ENCODE results near the gene DNAJB1.
"Not testable (repeated sequence)": the region's sequence is repeated elsewhere in the genome, so short reads cannot be mapped to it uniquely, and the experiment has no call there.

DNAJB1 gene

DNA sequence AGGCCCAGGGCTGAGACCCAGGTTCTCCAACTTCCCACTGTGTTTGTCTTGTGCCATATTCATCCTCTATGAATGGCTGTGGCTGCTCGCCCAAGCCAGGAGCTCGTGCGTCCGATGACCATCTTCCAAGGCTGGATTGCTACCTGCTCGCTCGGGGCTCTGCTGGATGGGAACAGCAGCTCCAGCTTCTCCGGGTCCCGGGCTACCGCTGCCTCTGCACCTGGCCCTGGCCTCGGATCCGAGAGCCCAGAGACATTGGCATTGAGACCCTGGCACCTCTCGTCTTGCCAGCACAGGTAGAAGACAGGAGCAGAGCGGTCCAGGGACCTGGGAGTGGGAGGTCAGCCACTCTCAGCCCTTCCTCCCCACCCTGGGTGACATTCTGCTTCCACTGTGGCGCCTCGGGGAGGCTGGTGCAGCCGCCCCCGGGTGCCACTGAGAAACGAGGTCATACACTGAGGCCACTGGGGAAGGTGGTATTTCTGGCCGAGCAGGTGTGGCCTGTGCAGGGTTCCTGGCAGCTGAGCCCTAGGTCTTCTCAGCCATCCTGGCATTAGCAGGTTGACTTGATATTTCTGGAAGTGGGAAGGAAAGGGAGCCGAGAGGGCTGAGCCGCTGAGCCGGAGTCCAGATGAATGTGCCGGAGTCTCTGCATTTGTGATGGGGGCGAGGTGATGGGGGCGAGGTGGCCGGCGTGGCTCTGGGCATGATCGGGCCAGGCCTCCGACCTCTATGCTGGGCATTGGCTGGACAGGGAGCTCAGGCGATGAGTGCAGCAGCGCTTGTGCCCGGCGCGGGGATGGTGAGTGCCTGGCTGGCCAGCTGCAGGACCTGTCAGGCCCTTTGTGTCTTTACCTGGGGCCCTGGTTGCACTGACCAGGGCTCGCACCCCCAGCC is 35.1 kb upstream of the DNAJB1 start:
- no peak for DNase-seq

DNA sequence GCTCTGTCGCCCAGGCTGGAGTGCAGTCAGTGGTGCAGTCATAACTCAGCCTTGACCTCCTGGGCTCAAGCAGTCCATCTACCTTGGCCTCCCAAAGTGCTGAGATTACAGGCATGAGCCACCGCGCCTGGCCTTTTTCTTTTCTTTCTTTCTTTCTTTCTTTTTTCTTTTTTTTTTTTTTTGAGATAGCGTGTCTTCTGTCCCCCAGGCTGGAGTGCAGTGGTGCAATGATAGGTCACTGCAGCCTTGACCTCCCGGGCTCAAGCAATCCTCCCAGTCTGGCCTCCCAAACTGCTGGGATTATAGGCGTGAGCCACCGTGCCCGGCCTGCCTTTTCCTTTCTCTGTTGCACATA is 33.8 kb upstream of the DNAJB1 start:
- DNase-seq: not testable (repeated sequence)

DNA sequence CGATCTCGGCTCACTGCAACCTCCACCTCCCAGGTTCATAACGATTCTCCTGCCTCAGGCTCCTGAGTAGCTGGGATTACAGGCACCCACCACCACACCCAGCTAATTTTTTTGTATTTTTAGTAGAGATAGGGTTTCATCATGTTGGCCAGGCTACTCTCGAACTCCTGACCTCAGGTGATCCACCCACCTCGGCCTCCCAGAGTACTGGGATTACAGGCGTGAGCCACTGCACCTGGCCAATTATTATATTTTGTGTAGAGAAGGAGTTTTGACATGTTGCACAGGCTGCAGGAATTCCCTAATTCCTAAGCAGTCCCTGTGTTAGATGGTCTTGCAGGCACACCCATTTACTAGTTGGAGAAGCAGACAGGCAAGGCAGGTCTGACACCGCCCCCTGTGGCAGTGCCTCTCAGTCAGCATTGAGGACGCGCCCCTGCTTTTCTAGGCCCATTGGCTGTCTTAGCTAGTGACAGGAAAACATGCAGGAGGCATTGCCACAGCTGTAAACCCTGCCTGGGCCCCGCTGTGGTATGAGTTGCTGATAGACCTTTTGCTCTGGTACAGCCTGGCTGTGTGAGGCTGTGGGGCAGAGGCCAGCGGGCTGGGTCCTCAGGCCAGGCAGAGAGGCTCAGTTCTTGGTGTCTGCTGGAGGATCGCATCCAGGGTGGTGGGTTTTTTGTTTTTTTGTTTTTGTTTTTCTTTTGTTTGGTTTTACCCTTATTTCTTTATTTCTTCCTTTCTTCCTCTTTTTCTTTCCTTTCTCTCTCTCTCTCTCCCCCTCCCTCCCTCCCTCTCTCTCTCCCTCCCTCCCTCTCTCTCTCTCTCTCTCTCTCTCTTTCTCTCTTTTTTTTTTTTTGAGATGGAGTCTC is 33.2 kb upstream of the DNAJB1 start:
- not testable (repeated sequence) for DNase-seq

DNA sequence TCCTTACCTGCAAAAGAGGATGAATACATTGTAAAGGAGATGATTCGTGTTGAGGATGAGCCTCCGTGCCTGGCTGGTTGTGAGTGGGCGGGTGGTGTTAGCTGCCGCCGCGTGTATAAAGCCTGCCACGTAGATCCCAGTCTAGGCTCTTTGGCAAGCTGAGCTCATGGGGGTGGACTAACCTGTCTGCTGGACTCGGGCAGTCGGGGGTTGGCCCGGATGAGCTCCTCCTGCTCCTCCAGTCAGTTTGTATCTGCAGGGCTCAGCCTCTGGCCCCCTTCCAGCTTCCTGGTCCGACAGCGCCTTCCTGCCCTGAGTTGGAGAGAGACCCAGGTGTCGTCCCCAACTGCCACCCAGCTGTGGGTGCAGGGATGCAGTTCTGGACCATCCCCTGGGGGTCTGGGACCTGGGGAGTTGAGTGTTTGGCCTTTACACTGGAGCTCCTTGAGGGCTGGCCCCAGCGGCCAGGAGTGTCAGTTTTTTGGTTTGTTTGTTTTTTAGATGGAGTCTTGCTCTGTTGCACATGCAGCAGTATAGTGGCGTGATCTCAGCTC is 32.1 kb upstream of the DNAJB1 start:
- DNase-seq: no peak

- no peak for DNase-seq
Measured at GRCh38 chr19:14545716-14546082, 27.5 kb upstream of the DNAJB1 start.

DNA sequence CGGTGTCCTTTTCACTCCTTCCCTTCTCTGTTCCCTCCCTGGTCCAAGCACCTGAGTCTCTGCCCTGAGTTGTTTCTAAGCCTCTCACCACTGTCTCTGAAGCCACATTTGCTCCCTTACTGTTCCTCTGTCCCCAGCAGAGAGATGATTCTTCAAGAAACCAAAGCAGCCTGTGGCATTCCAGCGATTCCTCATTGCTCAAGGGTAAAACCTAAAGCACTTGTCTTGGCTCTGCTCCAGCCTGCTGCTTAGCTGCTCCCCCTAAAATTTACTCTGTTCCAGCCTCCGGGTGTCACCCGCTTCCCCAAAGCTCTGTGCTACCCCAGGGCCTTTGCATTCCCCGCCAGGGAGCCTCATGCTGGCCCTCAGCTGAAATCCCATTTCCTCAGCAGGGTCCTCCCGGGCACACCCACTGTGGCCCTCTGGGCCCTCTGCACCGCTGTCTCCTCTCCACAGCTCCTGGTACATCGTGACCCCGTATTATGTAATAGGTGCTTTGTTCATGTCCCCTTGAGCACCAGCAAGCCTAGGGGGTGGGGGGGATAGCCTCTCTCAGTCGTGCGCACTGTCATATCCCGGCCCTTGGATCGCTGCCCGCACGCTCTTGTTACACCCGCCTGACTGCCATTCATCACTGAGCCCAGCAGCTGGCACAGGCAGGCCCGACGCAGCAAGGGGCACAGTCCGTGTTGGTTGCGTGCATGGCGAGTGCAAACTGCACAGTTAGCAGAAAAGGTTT is 26.9 kb upstream of the DNAJB1 start:
- no peak for DNase-seq

GRCh38 chr19:14544047-14544446 is 25.9 kb upstream of the DNAJB1 start:
- no peak for DNase-seq

- DNase-seq: no peak
Measured at GRCh38 chr19:14542711-14543328, 24.6 kb upstream of the DNAJB1 start.

DNA sequence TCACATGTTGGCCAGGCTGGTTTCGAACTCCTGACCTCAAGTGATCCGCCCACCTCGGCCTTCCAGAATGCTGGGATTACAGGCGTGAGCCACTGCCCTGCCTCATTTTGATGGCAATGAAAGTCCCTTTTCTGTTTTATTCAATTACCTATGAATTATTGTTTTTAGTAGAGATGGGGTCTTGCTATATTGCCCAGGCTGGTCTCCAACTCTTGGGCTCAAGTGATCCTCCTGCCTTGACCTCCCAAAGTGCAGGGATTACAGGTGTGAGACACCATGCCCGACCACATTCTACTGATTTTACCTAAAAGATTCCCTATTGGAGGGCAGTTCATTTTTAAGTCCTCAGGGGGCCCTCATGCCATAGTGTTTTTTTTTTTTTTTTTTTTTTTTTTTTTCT is 23.8 kb upstream of the DNAJB1 start:
- DNase-seq: not testable (repeated sequence)

- no peak for DNase-seq
Measured at GRCh38 chr19:14540741-14541525, 22.7 kb upstream of the DNAJB1 start.

DNA sequence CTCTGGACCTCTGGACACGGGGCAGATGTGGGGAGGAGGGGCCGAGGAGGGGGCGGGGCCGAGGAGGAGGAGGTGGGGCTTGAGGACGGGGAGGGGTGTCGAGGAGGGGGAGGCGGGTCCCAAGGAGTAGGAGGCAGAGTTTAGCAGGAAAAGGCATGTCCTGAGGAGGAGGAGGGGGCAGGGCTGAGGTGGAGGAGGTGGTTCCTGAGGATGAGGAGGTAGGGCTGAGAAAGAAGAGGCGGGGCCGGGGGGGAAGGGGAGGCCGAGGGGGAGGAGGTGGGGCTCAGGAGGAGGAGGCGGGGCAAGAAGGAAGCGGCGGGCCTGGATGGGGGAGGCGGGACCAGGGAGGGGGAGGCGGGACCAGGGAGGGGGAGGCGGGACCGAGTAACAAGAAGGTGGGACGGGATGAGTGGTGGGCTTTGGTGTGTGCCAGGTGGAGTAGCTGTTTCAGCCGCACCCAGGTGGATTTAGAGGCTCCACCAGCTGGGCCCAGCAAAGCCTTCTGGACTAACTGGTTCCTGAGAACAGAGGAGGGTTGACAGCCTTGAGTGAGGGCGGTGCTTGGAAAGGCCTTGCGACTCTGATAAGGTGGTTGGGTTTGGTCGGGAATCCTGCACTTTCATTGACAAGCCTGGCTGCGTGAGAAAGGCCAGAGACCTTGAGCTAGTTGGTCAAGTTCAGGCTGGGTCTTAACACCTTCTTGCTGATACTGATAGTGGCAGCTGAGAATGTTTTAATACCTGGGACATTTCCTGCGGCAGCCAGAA is 18.9 kb upstream of the DNAJB1 start:
- no peak for DNase-seq

DNA sequence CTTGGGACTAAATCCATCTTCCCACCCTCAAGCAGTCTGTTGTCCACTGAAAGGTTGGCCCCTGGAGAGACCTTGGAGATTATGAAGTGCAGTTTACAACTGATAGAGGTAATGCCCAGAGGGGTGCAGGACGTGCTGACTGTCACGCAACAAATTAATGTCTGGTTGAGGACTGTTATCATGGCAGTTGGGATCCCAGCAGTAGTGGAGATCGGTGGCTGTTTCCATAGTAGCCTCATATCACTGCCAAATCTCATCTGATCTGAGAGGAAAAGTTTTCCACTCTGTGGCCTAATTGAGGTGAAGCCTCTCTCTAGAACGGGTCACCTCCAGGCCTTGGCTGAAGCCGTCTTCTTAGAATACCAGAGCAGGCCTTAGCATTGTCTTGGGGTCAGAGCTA is 15.3 kb upstream of the DNAJB1 start:
- DNase-seq: no peak

- DNase-seq: no peak
Measured at GRCh38 chr19:14530506-14530905, 12.3 kb upstream of the DNAJB1 start.

GRCh38 chr19:14530005-14530348 is 11.8 kb upstream of the DNAJB1 start:
- DNase-seq: no peak

DNA sequence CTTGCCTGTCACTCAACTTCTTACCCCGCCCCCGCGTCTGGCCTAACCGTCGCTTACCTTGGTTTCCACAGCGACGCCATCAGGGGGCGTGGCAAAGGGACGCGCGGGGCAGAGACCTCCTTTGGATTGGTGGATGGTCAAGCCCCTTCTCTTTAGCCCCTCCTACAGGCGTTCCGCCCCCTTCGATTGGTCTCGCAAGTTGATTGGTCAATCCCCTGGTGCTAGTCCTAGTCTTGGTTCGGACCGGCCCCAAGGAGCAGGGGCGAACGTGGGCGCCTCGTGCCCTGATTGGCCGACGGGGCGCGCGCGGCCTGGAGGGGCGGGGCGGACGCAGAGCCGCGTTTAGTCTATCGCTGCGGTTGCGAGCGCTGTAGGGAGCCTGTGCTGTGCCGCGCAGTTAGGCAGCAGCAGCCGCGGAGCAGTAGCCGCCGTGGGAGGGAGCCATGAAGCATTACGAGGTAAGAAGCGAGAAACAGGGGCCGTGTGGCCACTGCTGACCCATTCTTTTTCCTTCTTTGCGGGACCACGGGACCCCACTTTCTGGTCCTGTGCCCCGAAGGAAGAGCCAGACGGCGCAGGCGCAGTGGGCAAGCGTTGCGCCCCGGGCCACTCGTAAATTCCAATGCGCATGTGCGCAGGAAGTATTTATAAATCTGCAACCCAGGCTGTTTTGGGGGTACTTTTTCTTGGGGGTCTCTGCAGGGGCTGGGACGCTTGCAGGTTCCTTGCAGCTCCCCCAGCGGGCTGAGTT is 11.2 kb upstream of the DNAJB1 start, which contains the start of gene TECR:
TECR (plus strand) TSS at position 341 of the 751 bp plus-strand sequence; CDS start at position 444, 103 bp downstream.
- peak; percentile 87 for DNase-seq

DNA sequence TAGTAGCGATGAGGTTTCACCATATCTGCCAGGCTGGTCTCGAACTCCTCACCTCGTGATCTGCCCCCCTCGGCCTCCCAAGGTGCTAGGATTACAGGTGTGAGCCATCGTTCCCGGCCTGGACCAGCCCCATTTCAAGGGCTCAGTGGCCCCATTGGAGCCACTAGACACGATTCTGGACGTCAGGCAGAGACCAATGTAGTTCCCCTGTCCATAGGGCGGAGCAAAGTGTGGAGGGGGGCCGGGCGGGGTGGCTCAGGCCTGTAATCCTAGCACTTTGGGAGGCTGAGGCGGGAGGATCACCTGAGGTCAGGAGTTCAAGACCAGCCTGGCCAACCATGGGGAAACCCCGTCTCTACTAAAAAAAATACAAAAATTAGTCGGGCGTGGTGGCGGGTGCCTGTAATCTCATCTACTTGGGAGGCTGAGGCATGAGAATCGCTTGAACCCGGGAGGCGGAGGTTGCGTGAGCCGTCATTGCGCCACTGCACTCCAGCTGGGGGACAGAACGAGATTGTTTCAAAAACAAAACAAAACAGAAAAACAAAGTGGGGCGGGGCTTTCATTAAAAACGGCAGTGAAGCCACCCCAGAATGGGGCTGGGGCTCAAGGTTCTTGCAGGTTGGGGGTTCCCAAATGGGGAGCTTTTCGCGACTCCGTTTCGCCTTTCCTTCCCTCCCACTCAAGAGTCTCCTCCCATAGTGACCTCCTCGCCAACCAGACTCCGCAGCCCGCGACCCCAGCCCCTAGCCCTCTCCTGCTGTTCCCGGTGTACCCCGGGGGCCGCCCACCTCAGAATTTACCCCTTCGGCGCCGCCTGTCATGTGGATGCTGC is 10.4 kb upstream of the DNAJB1 start:
- DNase-seq: no peak

DNA sequence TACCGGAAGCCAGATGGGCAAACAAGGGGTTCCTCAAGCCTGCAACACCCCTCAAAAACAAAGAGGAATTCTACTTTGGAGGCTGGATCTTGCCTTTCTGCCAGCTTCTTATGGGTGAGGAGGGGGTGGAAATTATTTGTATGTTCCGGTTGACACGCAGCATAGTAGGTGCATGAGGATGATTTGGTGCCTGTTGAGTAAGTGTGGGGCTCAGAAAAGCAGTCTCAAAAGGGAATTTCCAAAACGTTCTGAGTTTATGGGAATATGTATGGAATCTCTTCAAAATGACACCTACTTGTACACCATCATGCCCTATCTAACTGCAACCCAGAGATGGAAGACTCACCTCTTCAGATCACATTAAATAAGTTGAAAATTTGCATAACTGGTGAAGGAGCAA is 8.2 kb upstream of the DNAJB1 start:
- DNase-seq: no peak

GRCh38 chr19:14525729-14526128 is 7.5 kb upstream of the DNAJB1 start:
- DNase-seq: no peak

- no peak for DNase-seq
Measured at GRCh38 chr19:14520543-14520942, 2.3 kb upstream of the DNAJB1 start.
